ENCODE results near the gene KRT84.

The KRT84 gene, protein sequence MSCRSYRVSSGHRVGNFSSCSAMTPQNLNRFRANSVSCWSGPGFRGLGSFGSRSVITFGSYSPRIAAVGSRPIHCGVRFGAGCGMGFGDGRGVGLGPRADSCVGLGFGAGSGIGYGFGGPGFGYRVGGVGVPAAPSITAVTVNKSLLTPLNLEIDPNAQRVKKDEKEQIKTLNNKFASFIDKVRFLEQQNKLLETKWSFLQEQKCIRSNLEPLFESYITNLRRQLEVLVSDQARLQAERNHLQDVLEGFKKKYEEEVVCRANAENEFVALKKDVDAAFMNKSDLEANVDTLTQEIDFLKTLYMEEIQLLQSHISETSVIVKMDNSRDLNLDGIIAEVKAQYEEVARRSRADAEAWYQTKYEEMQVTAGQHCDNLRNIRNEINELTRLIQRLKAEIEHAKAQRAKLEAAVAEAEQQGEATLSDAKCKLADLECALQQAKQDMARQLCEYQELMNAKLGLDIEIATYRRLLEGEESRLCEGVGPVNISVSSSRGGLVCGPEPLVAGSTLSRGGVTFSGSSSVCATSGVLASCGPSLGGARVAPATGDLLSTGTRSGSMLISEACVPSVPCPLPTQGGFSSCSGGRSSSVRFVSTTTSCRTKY

DNA sequence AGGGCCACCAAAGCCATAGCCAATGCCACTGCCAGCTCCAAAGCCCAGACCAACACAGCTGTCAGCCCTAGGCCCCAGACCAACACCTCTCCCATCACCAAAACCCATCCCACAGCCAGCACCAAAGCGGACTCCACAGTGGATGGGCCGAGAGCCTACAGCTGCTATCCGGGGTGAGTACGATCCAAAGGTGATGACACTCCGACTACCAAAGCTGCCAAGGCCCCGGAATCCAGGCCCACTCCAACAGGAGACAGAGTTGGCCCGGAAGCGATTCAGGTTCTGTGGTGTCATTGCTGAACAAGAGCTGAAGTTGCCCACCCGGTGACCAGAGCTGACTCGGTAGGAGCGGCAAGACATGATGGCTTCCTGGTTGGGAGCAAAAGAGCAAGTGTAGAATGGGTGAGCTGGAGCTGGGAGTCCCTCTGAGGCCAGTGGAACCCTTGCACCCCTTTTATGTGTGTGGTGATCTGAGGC, at the start of gene KRT84:
Gene KRT84, minus strand, starts transcription at position 427 of the 477 bp plus-strand sequence. Its CDS starts 67 bp downstream, at position 360.
- no peak within 1 kb of the TSS for H3K4me3 ChIP-seq (ENCODE audit: low read depth, low read length)

DNA sequence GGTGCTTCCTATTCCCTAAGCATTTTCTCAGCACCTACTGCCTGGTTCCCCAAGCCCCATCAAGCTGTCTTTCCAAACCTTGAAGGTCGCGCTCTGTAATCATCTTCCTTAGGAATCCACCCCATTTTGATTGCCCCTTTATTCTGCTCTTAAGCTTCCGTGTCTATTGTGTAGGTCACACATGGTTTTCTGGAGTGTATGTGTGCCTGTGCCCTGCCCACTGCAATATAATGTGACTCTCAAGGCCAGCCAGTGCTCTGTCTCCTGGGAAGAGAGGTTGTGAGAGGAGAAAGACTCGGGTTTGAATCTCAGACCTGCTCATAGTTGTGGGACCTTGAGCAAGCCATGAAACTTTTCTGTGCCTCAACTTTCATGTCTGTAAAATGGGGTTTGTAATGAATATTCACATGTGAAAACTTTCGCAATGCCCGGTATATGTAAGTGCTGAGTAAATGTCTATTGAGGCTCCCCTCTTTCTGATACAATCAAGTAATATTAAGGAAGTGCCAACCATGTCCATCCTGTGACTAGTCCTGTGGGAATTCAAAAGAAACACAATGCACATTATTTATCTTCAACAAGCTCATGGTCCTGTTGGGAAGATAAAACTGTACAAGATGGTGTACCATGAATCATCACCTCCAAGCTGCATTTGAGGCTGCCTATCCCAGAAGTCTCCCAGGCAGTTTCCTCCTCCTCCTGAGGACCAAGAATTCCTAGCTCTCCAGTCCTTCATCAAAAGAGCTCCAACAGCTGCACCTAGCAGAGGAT, 49.5 kb upstream of the KRT84 start:
- H3K4me3 ChIP-seq (ENCODE audit: low read depth, low read length), result no peak overlapping the region

DNA sequence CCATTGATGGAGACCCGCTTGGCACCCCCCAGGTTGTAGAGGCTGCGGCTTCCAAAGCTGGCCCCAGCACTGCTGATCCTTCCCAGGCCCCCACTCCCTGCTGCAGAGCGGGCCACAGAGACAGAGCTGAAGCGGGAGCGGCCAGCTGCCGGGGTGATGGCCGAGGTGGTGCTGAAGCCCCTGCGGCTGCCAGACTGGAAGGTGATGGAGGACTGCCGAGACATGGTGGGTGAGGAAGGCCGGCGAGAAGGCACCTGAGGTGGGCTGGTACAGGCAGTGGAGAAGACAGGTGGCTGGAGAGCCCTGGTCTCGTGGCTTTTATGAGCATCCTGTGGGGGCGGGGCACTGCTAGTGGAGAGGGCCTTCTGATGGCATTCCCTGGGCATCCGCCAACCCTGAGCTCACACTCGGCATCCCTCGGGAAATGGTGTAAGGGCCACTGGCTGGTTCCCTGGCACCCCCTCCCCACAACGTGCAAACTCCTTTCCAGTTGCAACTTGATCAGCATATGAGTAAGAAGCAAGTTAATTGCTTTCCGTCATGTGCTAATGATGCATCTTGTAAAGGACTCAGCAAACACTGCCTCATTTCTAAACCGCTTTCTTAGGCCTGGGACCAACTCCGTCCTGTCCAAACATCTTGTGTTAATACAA, 48.8 kb upstream of the KRT84 start, which contains the start of gene KRT75:
Gene KRT75, minus strand, starts transcription at position 291 of the 653 bp plus-strand sequence. Its CDS starts 67 bp downstream, at position 224.
- H3K4me3 ChIP-seq (ENCODE audit: low read depth, low read length), result no peak within 1 kb of the TSS

DNA sequence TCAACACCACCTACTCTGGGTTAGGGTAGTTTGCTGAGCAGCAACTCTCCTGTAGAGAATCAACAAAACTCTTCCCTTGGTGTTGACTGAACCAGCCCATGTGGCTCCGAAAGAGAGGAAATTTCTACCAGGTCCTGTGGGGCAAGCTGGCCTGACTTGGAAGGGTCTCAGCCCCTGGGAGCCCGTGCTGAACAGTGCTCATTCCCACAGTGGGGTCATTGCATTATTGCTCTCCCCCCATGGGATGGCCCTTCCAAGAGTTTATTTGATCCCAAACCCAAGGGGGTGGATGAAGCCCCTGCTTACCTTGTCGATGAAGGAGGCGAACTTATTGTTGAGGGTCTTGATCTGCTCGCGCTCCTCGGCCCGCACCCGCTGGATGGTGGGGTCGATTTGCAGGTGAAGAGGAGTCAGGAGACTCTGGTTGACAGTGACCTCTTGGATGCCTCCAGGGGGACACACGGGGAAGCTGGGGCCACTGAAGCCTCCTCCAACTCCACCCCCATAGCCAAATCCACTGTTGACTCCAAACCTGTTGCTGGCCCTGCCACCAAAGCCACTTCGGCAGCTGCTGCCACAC, 48.1 kb upstream of the KRT84 start:
- no peak overlapping the region for H3K4me3 ChIP-seq (ENCODE audit: low read depth, low read length)

DNA sequence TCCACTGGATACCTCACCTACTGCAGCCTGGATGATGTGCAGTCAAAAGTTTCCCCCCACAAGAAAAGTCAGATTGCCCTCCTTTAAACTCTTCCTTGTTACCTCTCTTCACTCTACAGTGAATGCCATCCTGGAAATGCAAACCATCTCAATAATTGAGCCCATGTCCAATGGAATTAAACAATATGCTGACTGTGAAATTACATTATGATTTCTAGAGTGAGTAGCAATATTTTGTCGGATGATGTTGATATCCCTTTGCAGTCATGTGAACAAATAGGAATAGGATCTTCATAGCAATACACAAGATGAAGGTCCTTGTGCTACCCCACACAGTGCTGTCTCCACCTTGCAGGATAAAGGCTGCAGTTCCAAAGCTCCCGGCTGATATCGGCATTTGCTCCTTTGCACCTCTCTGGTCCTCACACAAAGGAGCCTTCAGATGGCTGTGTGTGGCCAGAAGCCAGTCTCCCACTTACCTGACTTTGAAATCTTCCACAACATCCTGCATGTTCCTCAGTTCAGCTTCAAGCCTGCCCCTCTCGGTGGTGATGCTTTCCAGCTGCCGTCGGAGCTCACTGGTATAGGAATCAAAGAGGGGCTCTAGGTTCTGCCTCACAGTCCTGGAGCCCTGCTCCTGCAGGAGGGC, 47.2 kb upstream of the KRT84 start:
- no peak overlapping the region for H3K4me3 ChIP-seq (ENCODE audit: low read depth, low read length)

DNA sequence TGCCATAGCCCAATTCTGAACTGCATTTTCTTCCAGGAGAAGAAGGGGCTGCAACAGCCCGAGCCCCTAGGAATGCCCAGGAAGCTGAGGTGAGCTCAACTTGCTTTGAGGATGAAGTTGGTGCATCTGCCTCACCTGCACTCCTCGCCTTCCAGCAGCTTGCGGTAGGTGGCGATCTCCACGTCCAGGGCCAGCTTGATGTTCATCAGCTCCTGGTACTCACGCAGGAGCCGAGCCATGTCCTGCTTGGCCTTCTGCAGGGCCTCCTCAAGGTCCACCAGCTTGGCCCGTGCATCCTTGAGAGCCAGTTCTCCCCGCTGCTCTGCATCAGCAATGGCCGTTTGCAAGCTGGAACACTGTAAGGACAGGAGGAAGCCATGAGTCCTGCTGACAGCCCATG, 42.7 kb upstream of the KRT84 start:
- H3K4me3 ChIP-seq (ENCODE audit: low read depth, low read length), result no peak overlapping the region

DNA sequence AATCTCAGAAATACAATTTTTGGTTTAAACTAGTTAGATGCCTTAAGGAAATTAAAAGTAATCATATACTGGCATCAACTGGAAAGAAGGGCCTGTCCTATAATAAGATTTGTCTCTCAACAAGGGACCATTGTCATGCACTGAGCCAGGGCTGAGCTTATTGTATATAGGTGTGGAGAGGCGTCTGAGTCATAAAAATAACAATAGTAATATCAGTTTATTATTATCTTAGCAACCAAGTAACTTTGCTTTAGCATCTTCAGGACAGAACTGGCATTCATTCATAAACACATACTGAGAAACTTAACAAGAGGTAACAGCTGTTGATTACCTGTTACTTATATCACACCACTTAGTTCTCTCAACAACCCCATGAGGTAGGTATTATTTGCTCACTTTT, 41.6 kb upstream of the KRT84 start:
- H3K4me3 ChIP-seq (ENCODE audit: low read depth, low read length), result no peak overlapping the region

DNA sequence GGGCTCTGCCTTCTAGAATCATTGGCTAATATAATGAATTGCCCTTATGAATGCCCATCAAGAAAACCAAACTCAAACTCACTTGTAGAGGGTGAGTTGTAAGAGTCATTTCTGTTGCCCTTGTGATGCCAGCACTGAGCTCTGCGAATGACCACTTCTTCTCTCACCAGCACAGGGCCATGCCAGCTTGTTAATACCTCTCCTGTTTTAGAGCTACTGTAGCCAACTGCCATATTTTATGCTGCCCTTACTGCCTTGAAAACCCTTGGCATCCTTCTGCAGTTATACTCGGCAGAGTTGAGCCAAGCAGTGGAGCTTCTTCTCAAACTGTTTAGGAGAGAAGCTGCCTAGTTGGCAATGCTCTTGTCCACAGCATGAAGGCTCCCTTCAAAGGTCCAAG, 40.6 kb upstream of the KRT84 start:
- no peak overlapping the region for H3K4me3 ChIP-seq (ENCODE audit: low read depth, low read length)

DNA sequence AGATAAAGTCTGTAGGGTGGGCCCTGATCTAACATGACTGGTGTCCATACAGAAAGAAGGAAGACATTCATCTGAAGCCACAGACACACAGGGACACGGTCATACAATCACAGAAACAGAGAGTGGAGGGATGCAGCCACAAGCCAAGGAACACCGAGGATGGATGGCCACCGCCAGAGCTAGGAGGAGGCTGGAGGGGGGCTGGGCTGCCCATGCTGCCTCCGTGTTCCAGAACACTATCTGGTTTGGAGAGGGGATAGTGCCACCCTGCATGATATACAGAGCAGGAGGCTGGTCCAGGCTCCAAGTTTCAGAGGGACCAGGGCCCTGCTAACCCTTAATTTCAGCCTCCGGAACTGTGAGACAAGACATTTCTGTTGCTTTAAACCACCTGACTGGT, 40.0 kb upstream of the KRT84 start:
- H3K4me3 ChIP-seq (ENCODE audit: low read depth, low read length), result no peak overlapping the region

DNA sequence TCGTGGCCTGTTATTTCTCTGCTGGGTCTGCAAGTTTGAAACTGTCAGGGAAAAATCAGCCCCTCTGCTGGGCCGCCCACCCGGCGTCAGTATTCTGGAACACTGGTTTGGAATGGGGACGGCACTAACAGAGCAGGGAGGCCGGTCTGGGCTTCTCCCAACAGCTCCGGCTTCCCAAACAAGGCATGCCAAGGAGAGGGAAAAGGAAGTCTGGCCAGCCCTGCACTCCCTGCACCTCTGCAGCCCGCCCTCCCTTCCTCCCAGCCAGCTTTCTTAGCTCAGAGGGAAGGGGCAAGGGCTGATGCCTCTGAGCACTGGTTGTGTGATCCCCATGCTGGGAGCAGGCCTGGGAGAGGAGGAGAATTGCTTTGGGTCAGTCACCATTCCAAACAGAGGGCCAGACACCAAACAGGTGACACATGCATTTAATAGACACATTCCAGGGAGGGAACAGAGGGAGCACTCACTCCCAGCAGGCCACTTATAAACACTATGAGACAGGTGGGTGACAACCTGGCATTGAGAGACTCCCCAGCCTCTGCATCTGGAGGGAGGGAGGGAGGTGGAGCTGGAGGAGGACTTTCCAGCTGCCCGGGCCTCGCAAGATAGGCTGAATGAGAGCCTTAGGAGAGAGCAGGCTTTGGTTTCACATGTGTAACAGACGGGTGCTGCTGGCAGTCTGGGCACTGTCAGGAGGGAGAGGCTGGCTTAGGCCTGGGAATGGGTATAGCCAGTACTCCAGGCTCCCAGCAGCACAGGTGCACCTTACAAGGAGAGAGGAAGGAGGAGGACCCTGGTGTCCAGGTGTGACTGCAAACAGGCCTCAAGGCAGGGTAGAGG, 38.4 kb upstream of the KRT84 start:
- no peak overlapping the region for H3K4me3 ChIP-seq (ENCODE audit: low read depth, low read length)

DNA sequence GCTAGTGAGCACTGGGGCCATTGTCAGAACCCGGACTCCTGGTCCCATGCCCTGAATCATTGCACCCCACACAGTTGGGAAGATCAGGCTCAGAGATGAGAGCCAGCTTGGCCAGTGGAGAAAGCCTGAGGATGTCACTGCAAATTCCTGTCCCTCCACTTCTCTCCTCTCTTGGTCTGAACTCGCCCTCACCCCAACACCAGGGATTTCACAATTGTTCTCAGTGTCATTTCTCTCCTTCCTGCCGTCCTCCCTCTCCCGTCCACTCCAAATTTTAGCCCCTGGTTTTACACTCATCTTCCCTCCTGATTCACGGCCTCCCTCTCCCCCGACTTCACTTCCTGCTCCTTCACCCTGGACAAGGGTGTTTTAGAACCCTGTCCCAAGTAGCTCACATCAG, 37.6 kb upstream of the KRT84 start:
- no peak overlapping the region for H3K4me3 ChIP-seq (ENCODE audit: low read depth, low read length)

DNA sequence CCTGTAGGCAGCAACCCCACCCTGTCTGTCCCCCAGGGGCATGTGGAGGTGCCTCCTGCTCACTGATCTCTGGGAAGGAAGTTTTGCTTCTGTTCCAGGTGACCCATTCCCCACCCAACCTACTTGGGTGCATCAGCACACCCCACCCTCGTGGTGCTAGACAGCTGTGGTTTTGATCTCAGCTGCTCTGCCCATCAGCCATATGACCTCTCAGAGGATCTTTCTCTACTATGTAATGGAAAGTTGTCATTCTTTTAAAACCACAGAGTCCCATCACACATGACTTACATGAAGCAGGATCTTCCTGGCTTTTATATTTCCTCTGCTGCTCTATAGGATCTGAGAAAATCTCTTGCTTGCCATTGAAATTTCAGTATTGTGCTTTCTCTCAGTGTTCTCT, 34.2 kb upstream of the KRT84 start:
- H3K4me3 ChIP-seq (ENCODE audit: low read depth, low read length), result no peak overlapping the region

DNA sequence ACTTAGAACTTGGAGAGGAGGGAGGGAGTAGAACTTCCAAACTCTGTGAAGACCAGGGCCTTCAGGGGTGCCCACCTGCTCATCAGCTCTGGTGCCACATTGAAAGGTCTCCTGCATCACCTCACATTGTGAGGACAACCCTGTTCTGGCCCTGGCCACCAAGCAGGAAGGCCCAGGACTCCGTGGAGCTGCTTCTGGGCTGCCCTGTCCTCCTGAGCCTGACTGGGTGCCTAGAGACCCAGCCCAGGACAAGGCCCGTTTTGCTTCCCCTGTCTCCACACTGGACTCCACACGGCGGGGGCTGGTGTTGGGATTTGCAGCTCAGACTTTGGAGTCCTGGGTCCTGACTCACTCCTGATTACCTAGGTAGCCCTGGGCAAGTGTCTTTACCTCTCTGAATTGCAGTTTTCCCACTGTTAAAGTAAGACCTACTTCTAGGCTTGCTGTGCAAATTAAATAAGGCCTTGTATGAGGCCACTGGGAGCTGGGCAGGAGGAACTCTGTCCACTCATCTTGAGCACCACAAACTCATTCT, 33.2 kb upstream of the KRT84 start:
- H3K4me3 ChIP-seq (ENCODE audit: low read depth, low read length), result no peak overlapping the region

DNA sequence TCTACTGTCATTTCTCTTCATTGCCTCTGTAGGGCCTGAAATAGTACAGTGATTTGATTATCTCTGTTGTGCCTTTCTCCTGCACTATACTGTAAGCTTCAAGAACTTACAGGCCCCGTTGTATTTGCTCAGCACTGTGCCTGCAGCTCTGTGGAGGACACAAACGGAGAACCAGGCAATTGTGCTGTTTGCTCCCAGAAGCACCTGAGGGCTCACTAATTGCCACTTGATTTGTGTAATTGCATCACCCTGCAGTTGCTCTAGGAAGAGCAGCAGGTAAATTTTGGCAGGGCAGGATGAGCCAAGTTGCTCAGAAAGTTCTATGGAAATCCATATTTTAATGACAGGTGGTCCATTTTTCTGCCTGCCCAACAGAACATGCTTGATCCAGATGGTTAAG, 32.3 kb upstream of the KRT84 start:
- H3K4me3 ChIP-seq (ENCODE audit: low read depth, low read length), result no peak overlapping the region

DNA sequence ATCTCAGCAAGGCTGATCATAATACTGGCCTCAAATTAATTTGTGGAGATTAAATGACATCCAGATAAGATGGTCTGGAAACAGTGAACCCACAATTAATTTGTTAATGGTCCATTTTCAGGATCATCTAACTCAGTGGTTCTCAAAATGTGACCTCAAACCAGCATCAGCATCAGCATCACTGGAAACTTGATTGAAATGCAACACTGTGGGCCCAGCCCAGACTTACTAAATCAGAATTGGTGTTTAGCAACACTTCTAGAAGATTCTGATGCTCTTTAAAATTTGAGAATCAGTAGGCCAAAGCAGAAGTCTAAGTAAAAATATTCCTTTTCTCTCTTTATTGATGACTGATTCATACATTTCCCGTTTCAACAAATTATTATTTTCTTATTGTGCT, 31.3 kb upstream of the KRT84 start:
- no peak overlapping the region for H3K4me3 ChIP-seq (ENCODE audit: low read depth, low read length)

DNA sequence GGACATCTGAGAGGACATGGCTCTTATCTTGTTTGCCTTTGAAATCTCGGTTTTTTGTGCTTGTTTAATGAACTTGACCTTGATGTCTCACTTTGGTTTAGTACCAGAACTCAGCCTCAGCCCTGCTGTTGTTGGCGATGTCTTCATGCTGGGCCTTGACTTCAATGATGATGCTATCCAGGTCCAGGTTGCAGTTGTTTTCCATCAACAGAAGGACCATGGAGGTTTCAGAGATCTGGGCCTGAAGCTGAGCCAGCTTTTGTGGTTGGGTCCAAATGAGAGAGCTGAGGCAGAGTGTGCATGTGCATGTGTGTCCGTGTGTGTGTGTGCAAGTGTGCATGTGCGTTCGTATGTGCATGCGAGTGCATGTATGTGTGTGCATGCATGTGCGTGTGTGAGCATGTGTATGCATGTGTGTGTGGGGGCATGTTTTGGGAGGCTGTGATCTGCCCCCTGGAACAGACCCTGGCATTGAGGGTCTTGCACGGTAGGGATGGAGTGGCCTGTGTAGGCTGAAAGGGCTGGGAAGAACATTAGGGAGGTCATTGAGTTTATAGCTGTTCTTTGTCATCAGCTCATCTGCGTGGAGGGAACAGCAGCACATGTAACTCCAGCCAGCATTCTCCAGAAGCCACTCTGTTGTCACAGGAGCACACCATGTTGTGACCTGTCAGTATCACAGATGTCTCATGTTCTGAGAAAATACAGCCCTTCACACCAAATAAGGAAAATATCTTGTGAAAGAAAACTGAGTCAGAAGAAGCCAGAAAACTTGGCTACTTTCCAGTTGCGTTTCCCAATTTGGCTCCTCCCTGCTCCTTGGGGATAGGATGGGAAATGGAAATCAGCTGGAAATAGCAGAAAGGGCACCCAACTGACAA, 30.7 kb upstream of the KRT84 start:
- no peak overlapping the region for H3K4me3 ChIP-seq (ENCODE audit: low read depth, low read length)

DNA sequence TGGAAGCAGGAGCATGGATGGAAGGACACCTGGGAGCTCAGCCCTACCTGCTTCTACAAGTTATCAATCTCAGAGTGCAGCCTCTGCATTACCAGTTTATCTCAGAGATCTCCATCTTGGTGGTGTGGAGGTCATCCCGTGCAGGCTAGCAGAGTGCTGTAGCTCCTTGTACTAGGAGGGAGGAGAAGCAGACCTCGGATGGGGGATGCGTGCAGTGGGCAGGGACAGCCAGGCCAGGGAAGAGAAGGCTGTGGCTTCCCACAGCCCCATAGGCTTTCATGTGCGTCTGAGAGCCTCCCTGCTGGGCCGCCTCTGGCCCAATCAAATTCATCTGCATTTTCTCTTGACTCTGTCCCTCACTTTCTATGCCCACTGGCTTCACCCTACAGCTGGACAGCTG, 29.5 kb upstream of the KRT84 start:
- H3K4me3 ChIP-seq (ENCODE audit: low read depth, low read length), result no peak overlapping the region

DNA sequence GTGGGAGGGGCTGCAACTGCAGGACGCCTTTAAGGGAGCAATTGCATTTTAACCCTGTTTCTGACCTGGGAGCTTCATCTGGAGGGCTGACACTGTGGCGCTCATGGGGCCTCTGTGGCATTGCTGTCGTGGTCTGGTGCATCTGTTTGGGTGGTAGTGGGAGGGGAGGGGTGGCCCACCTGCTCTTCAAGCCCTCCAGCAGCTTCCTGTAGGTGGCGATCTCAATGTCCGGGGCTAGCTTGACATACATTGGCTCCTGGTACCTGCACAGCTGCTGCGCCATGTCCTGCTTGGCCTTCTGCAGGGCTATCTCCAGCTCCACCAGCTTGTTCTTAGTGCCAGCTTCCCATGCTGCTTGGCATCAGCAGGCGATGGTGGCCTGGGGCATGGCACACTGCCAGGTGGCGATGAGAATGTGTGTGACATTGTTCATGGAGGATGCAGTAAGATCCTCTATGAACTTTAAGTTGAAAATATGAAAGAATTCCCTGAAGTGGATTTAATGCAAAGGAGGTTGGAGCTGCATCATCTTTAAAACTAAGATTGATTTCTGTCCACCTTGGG, 28.4 kb upstream of the KRT84 start:
- no peak overlapping the region for H3K4me3 ChIP-seq (ENCODE audit: low read depth, low read length)
